CD14-positive monocyte (primary cell): ENCODE results near the gene TLCD5. TPM values are rescaled to one million over a fixed set of nuclear protein-coding genes. Genes with fewer than 3 reads are reported as not detected.

Source experiments
- DNase-seq, 3 donors: peaks; one replicate each; pipeline ENCODE4 v3.0.0-alpha.2; 2011 to 2022
- H2AFZ ChIP-seq: 2 replicates; pipeline ENCODE4 v1.6.0; 2012; ENCODE audit warnings: mild to moderate bottlenecking, low read depth, low read length, inconsistent platforms; ENCODE audit not compliant: insufficient read depth, poor library complexity, severe bottlenecking
- H3K27ac ChIP-seq, 2 donors: 1 replicate in 1 of 2; 2 replicates in 1 of 2; pipeline ENCODE4 v1.5.1; 2012 to 2013; ENCODE audit warnings: low read length in 2 of 2, control low read depth in 1 of 2, inconsistent platforms in 1 of 2, low read depth in 1 of 2, mild to moderate bottlenecking in 1 of 2
- H3K27me3 ChIP-seq, 2 donors: one replicate each; pipeline versions ENCODE4 v1.6.0 to v1.6.1; 2011 to 2013; ENCODE audit warnings: low read length in 2 of 2; ENCODE audit not compliant: control insufficient read depth in 2 of 2, insufficient read depth in 2 of 2
- H3K36me3 ChIP-seq, 2 donors: replicated peaks in 1 of 2; 1 replicate in 1 of 2; 2 replicates in 1 of 2; pipeline versions ENCODE4 v1.5.1 to v1.6.1; 2012 to 2013; ENCODE audit warnings: low read length in 2 of 2, control low read depth in 1 of 2, inconsistent platforms in 1 of 2, mild to moderate bottlenecking in 1 of 2; ENCODE audit not compliant: insufficient read depth in 2 of 2, control insufficient read depth in 1 of 2
- H3K4me1 ChIP-seq, 2 donors: 1 replicate in 1 of 2; 2 replicates in 1 of 2; pipeline versions ENCODE4 v1.5.1 to v1.6.1; 2012 to 2013; ENCODE audit warnings: low read length in 2 of 2, control low read depth in 1 of 2, inconsistent platforms in 1 of 2, mild to moderate bottlenecking in 1 of 2, moderate library complexity in 1 of 2; ENCODE audit not compliant: insufficient read depth in 2 of 2, control insufficient read depth in 1 of 2
- H3K4me2 ChIP-seq: replicated peaks from 2 replicates; pipeline ENCODE3; 2012; ENCODE audit warnings: low read length, moderate library complexity, mild to moderate bottlenecking; ENCODE audit not compliant: poor library complexity, severe bottlenecking; ENCODE audit errors: extremely low read depth
- H3K4me3 ChIP-seq, 3 experiments: fragments of 200-600 bp in 1 of 3; sonication (generic) in 1 of 3; replicated peaks in 1 of 3; 1 replicate in 2 of 3; 2 replicates in 1 of 3; pipeline ENCODE4 v1.5.1; 2011 to 2013; ENCODE audit warnings: low read length in 3 of 3, mild to moderate bottlenecking in 3 of 3, control low read depth in 2 of 3, low read depth in 2 of 3, inconsistent platforms in 1 of 3, moderate library complexity in 1 of 3
- H3K79me2 ChIP-seq: 2 replicates; pipeline ENCODE4 v1.6.0; 2012; ENCODE audit warnings: mild to moderate bottlenecking, control low read depth, inconsistent platforms, low read length, moderate library complexity; ENCODE audit not compliant: insufficient read depth
- H3K9ac ChIP-seq: 2 replicates; pipeline ENCODE4 v1.6.0; 2017; ENCODE audit warnings: low read length, mild to moderate bottlenecking; ENCODE audit not compliant: insufficient read depth, poor library complexity, severe bottlenecking
- H3K9me3 ChIP-seq, 2 donors: replicated peaks in 1 of 2; 1 replicate in 1 of 2; 2 replicates in 1 of 2; pipeline versions ENCODE4 v1.5.1 to v1.6.1; 2012 to 2013; ENCODE audit warnings: low read length in 2 of 2, control low read depth in 1 of 2; ENCODE audit not compliant: control insufficient read depth in 1 of 2, insufficient read depth in 1 of 2
- H4K20me1 ChIP-seq: 2 replicates; pipeline ENCODE4 v1.6.0; 2012; ENCODE audit warnings: mild to moderate bottlenecking, low read length, control low read depth, moderate library complexity; ENCODE audit not compliant: insufficient read depth
- H3K27ac Mint-ChIP-seq, 7 donors: one replicate each; pipeline ENCODE4 v1.8.0; 2020; ENCODE audit warnings: mild to moderate bottlenecking in 7 of 7, mixed read lengths in 7 of 7, moderate library complexity in 6 of 7, inconsistent platforms in 2 of 7
- H3K27me3 Mint-ChIP-seq, 3 donors: one replicate each; pipeline ENCODE4 v1.8.0; 2021 to 2022; ENCODE audit warnings: low read depth in 3 of 3, mild to moderate bottlenecking in 3 of 3, mixed read lengths in 3 of 3, moderate library complexity in 3 of 3, inconsistent platforms in 1 of 3
- H3K36me3 Mint-ChIP-seq, 2 donors: one replicate each; pipeline ENCODE4 v1.8.0; 2020; ENCODE audit warnings: mixed read lengths in 2 of 2, inconsistent platforms in 1 of 2, mild to moderate bottlenecking in 1 of 2
- H3K4me1 Mint-ChIP-seq: one replicate; pipeline ENCODE4 v1.8.0; 2020; ENCODE audit warnings: mild to moderate bottlenecking, mixed read lengths
- H3K4me3 Mint-ChIP-seq, 2 donors: one replicate each; pipeline ENCODE4 v1.8.0; 2020; ENCODE audit warnings: mild to moderate bottlenecking in 2 of 2, mixed read lengths in 2 of 2, moderate library complexity in 1 of 2
- H3K9me3 Mint-ChIP-seq, 7 donors: one replicate each; pipeline ENCODE4 v1.8.0; 2020 to 2022; ENCODE audit warnings: mixed read lengths in 7 of 7, mild to moderate bottlenecking in 6 of 7, moderate library complexity in 6 of 7, inconsistent platforms in 2 of 7
- WGBS: methylation state at CpG from one replicate; pipeline ENCODE4 v1.1.5; 2013; ENCODE audit warnings: missing lambda C conversion rate; ENCODE audit not compliant: insufficient coverage; 5-methylcytosine and 5-hydroxymethylcytosine counted together
- intact Hi-C, 2 donors: fragments of 100-400 bp; cut with micrococcal nuclease; formaldehyde crosslinking; loops; one replicate each; pipeline versions ENCODE4 v1.15.0 to v1.15.1; 2023
- polyA plus RNA-seq, 3 donors: library from polyadenylated mRNA; depleted of rRNA in 1 of 3; unstranded in 2 of 3; stranded (reverse) in 1 of 3; fragments of 300-500 nt in 2 of 3; fragments of >200 nt in 1 of 3; fragmentation: Illumina TruSeq in 2 of 3; gene quantifications; 1 replicate in 2 of 3; 2 replicates in 1 of 3; pipeline ENCODE4 v1.2.3, GENCODE V29; 2012 to 2021
- TF ChIP-seq, protein P1 (sequence below): fragments of 200-600 bp; IDR thresholded peaks from one replicate; pipeline ENCODE4 v1.8.0; 2022; ENCODE audit warnings: antibody characterized with exemption, mild to moderate bottlenecking

The TLCD5 gene
- polyA plus RNA-seq, 3 donors: not detected

DNA sequence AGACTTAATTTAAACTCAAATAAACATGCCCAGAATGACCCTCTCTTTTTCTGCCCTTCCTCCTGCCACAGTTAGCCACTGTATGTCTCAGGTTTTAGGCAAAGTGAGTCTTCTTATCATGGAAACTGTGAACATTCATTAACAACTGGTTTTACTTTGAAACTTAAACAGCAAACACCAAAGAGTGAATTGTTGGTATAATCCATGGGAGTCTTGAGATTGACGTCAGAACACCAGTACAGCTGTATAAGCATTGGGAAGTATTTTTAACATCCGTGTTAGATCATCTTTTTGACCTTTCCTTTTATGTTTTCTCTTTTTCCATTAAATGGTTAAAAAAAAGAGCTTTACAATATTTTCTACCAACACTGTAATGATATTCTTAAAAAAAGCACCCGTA, 50.0 kb downstream of the TLCD5 start:
- no peak overlapping the region for H3K4me2 ChIP-seq
- peaks cover 37 to 68% of the 10 kb centered on the region in 2 donors for H3K27me3 ChIP-seq
- H3K4me3 ChIP-seq: no peak overlapping the region
- intact Hi-C loops: no loop called here
- H3K9me3 ChIP-seq: no peaks in the 10 kb centered on the region
- H3K4me1 Mint-ChIP-seq: peaks cover 2% of the 10 kb centered on the region
- H3K4me3 Mint-ChIP-seq: peak overlapping the region in 1 of 2 donors; percentile 37
- no peaks in the 10 kb centered on the region for H3K79me2 ChIP-seq
- H3K27me3 Mint-ChIP-seq: peaks cover 11 to 52% (median 48%) of the 10 kb centered on the region in 3 donors
- H3K27ac ChIP-seq: no peak overlapping the region
- no peaks in the 10 kb centered on the region for H3K4me1 ChIP-seq
- no peak overlapping the region for H3K9ac ChIP-seq
- DNase-seq: no peak
- WGBS: no CpG with 5 or more reads among the region's 3 CpGs
- no peaks in the 10 kb centered on the region for H3K36me3 Mint-ChIP-seq
- no peaks in the 10 kb centered on the region for H4K20me1 ChIP-seq
- no peak overlapping the region for H3K27ac Mint-ChIP-seq
- peaks cover 0 to 9% (median 5%) of the 10 kb centered on the region in 7 donors for H3K9me3 Mint-ChIP-seq
- H3K36me3 ChIP-seq: no peaks in the 10 kb centered on the region
- H2AFZ ChIP-seq: no peak overlapping the region
- TF ChIP-seq, protein P1, sequence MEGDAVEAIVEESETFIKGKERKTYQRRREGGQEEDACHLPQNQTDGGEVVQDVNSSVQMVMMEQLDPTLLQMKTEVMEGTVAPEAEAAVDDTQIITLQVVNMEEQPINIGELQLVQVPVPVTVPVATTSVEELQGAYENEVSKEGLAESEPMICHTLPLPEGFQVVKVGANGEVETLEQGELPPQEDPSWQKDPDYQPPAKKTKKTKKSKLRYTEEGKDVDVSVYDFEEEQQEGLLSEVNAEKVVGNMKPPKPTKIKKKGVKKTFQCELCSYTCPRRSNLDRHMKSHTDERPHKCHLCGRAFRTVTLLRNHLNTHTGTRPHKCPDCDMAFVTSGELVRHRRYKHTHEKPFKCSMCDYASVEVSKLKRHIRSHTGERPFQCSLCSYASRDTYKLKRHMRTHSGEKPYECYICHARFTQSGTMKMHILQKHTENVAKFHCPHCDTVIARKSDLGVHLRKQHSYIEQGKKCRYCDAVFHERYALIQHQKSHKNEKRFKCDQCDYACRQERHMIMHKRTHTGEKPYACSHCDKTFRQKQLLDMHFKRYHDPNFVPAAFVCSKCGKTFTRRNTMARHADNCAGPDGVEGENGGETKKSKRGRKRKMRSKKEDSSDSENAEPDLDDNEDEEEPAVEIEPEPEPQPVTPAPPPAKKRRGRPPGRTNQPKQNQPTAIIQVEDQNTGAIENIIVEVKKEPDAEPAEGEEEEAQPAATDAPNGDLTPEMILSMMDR: no peak

DNA sequence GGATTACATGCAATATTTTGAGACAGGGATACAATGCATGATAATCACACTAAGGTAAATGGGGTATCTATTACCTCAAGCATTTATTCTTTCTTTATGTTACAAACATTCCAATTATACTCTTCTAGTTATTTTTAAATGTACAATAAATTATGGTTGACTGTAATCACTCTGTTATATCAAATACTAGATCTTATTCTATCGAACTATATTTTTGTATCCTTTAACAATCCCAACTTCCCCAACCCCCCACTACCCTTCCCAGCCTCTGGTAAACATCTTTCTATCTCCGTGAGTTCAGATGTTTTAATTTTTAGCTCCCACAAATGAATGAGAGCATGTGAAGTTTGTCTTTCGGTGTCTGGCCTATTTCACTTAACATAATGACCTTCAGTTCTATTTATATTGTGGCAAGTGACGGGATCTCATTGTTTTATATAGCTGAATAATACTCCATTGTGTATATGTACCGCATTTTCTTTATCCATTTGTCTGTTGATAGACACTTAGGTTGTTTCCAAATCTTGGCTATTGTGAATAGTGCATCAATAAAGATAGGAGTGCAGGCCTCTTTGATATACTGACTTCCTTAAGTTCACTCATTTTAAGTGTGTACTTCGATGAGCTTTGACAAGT, 51.6 kb downstream of the TLCD5 start:
- no peak for DNase-seq
- H3K36me3 ChIP-seq: no peaks in the 10 kb centered on the region
- peaks cover 39 to 61% of the 10 kb centered on the region in 2 donors for H3K27me3 ChIP-seq
- no peak overlapping the region for H3K4me2 ChIP-seq
- H3K9ac ChIP-seq: no peak overlapping the region
- H3K27ac ChIP-seq: no peak overlapping the region
- no peak overlapping the region for H3K27ac Mint-ChIP-seq
- no peak overlapping the region for H3K4me3 ChIP-seq
- H3K27me3 Mint-ChIP-seq: peaks cover 7 to 51% (median 35%) of the 10 kb centered on the region in 3 donors
- H3K79me2 ChIP-seq: no peaks in the 10 kb centered on the region
- intact Hi-C loops: no loop called here
- no peaks in the 10 kb centered on the region for H3K4me1 ChIP-seq
- H3K9me3 Mint-ChIP-seq: peaks cover 0 to 9% (median 5%) of the 10 kb centered on the region in 7 donors
- H2AFZ ChIP-seq: no peak overlapping the region
- H3K9me3 ChIP-seq: no peaks in the 10 kb centered on the region
- WGBS: no CpG with 5 or more reads among the region's 6 CpGs
- H3K4me3 Mint-ChIP-seq: no peak overlapping the region
- TF ChIP-seq, protein P1: no peak
- H3K4me1 Mint-ChIP-seq: peaks cover 2% of the 10 kb centered on the region
- no peaks in the 10 kb centered on the region for H3K36me3 Mint-ChIP-seq
- no peaks in the 10 kb centered on the region for H4K20me1 ChIP-seq
